Measurements from ENCODE around the gene AGAP2.

DNA sequence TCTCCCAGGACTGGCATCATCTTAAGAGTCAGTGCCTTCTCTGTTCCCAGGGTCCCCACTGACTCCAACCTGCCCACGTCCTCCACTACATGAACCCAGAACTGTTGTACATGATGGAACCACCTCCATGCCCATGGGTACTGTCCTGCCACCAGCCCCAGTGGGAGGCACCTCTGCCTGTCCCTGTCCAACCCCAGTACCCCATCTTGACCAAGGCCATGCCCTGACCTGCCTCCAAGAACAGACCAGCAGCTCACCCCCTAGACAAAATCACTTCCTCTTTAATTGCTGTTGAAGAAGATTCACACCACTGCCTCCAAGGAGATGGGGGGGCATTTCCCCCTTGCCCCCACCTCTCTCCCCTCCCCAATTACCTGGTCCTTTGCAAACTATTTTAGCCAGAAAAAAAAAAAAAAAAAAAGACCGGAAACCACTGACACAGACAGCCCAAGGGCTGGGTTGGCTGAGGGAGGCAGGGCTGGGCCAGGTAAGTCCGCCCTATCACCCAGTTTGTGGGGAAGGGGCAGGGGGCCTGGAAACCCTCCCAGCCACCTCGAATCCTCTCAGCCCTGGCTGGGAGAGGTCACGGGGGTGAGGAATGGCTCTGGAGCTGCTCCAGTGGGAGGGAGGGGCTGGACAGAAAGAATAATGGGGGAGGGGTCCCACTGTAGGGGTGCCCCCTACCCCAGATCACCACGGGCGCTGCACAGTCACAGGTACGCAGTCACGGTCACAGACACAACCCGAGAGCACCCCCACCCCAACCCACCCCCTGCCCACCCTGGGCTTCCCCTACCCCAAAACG, 13.4 kb downstream of the AGAP2 start:
- TF ChIP-seq POLR2A (IDR thresholded peaks at IDR 0.05) (no peak), POLR2AphosphoS5 (IDR thresholded peaks at IDR 0.05) (no peak), EP300 (IDR thresholded peaks at IDR 0.05) (no peak)
- TF ChIP-seq, protein P1, sequence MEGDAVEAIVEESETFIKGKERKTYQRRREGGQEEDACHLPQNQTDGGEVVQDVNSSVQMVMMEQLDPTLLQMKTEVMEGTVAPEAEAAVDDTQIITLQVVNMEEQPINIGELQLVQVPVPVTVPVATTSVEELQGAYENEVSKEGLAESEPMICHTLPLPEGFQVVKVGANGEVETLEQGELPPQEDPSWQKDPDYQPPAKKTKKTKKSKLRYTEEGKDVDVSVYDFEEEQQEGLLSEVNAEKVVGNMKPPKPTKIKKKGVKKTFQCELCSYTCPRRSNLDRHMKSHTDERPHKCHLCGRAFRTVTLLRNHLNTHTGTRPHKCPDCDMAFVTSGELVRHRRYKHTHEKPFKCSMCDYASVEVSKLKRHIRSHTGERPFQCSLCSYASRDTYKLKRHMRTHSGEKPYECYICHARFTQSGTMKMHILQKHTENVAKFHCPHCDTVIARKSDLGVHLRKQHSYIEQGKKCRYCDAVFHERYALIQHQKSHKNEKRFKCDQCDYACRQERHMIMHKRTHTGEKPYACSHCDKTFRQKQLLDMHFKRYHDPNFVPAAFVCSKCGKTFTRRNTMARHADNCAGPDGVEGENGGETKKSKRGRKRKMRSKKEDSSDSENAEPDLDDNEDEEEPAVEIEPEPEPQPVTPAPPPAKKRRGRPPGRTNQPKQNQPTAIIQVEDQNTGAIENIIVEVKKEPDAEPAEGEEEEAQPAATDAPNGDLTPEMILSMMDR (IDR thresholded peaks at IDR 0.05) = no peak
